Breast epithelium (tissue), 3 donors: ENCODE results near the gene ASXL2.

Experiments used
- CTCF ChIP-seq, 3 donors: fragments of 450-650 bp; IDR thresholded peaks; one replicate each; pipeline ENCODE4 v1.5.1; 2016 to 2017; ENCODE audit warnings: antibody characterized with exemption in 3 of 3, mild to moderate bottlenecking in 3 of 3, moderate library complexity in 3 of 3
- POLR2A ChIP-seq: fragments of 450-650 bp; IDR thresholded peaks from one replicate; pipeline ENCODE4 v1.6.1; 2016; ENCODE audit warnings: antibody characterized with exemption, mild to moderate bottlenecking, moderate library complexity
- POLR2AphosphoS5 ChIP-seq, 3 donors: sonication (generic); formaldehyde crosslinking; IDR thresholded peaks; one replicate each; pipeline ENCODE4 v1.6.1; 2017; ENCODE audit warnings: antibody characterized with exemption in 3 of 3

- TF ChIP-seq CTCF (IDR thresholded peaks at IDR 0.05) (no peak), POLR2A (no peak), POLR2AphosphoS5 (IDR thresholded peaks at IDR 0.05) (no peak)
Observed at GRCh38 chr2:25829828-25830227, 48.5 kb downstream of the ASXL2 start.
